Lower leg skin (tissue), 4 donors: ENCODE results near the gene F3. TPM values are rescaled to one million over a fixed set of nuclear protein-coding genes. Genes with fewer than 3 reads are reported as not detected.

ENCODE experiments used
- DNase-seq, 2 donors: peaks; one replicate each; pipeline ENCODE4 v3.0.0-alpha.2; 2019; ENCODE audit warnings: low spot score in 2 of 2
- H3K4me3 ChIP-seq: fragments of 200-600 bp; sonication (generic); 2 replicates; pipeline ENCODE4 v1.5.1; 2017; ENCODE audit warnings: mild to moderate bottlenecking, low read depth; ENCODE audit not compliant: poor library complexity, severe bottlenecking
- POLR2A ChIP-seq, 2 donors: fragments of 450-650 bp; IDR thresholded peaks; one replicate each; pipeline ENCODE4 v1.6.1; 2016 to 2017; ENCODE audit warnings: antibody characterized with exemption in 2 of 2, mild to moderate bottlenecking in 1 of 2, moderate library complexity in 1 of 2
- WGBS, 2 donors: methylation state at CpG; one replicate each; pipeline ENCODE4 v1.1.5; 2018; 5-methylcytosine and 5-hydroxymethylcytosine counted together
- intact Hi-C: fragments of 100-400 bp; cut with DNase I; formaldehyde crosslinking; loops from one replicate; pipeline ENCODE4 v1.15.0; 2023; ENCODE audit warnings: low total_unique reads
- total RNA-seq, 4 donors: library from RNA; depleted of rRNA; stranded (reverse); fragments of >200 nt; gene quantifications; one replicate each; pipeline ENCODE4 v1.1.0, GENCODE V29; 2016
- TF ChIP-seq, protein P1 (sequence below), 3 donors: fragments of 450-650 bp; IDR thresholded peaks; one replicate each; pipeline ENCODE4 v1.5.1; 2016; ENCODE audit warnings: antibody characterized with exemption in 3 of 3, mild to moderate bottlenecking in 3 of 3, moderate library complexity in 2 of 3

F3 gene
- total RNA-seq, 4 donors from 2014 or later, result 69.2 to 129 (median 85.9) TPM

DNA sequence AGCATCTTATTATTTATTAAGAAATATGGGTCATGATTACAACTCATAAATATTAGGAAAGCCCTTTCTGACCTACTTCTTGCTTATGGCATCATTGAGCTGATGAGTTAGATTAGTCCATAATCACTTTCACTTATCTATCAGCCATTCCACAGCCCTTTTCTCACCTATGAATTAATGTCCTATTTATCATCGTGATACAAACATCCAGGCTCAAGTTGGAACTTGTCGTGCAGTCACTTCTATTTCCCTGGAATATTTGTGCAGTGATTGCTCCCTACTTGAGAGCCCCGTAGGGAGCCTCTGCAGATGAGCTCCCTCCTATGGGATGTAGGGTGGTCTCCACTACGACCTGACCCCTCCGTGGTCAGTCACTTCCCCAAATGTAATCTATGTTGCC, 8.1 kb upstream of the F3 start:
- TF ChIP-seq, protein P1, sequence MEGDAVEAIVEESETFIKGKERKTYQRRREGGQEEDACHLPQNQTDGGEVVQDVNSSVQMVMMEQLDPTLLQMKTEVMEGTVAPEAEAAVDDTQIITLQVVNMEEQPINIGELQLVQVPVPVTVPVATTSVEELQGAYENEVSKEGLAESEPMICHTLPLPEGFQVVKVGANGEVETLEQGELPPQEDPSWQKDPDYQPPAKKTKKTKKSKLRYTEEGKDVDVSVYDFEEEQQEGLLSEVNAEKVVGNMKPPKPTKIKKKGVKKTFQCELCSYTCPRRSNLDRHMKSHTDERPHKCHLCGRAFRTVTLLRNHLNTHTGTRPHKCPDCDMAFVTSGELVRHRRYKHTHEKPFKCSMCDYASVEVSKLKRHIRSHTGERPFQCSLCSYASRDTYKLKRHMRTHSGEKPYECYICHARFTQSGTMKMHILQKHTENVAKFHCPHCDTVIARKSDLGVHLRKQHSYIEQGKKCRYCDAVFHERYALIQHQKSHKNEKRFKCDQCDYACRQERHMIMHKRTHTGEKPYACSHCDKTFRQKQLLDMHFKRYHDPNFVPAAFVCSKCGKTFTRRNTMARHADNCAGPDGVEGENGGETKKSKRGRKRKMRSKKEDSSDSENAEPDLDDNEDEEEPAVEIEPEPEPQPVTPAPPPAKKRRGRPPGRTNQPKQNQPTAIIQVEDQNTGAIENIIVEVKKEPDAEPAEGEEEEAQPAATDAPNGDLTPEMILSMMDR (IDR thresholded peaks at IDR 0.05), result no peak
- no peak for TF ChIP-seq POLR2A (IDR thresholded peaks at IDR 0.05)
- WGBS, 2 donors, result 56 to 70% methylated on average over 5 of the region's 5 CpGs
- intact Hi-C loops, result no loop called here
- DNase-seq, result no peak
- H3K4me3 ChIP-seq, result no peak overlapping the region

GRCh38 chr1:94544706-94545490, 3.3 kb upstream of the F3 start:
- intact Hi-C loops, result no loop called here
- no peak for TF ChIP-seq POLR2A (IDR thresholded peaks at IDR 0.05)
- TF ChIP-seq, protein P1 (IDR thresholded peaks at IDR 0.05), result no peak
- no peak for DNase-seq
- 71 to 72% methylated on average over 4 of the region's 4 CpGs for WGBS, 2 donors
- H3K4me3 ChIP-seq, result no peak overlapping the region

GRCh38 chr1:94543893-94544635, 2.5 kb upstream of the F3 start:
- intact Hi-C loops, result no loop called here
- no peak for TF ChIP-seq POLR2A (IDR thresholded peaks at IDR 0.05)
- TF ChIP-seq, protein P1 (IDR thresholded peaks at IDR 0.05), result no peak
- no peak for DNase-seq
- 78 to 80% methylated on average over 4 of the region's 4 CpGs for WGBS, 2 donors
- no peak overlapping the region for H3K4me3 ChIP-seq

GRCh38 chr1:94543001-94543400, 1.4 kb upstream of the F3 start:
- no peak overlapping the region for H3K4me3 ChIP-seq
- DNase-seq, result no peak
- 7 to 16% methylated on average over 1 of the region's 1 CpG for WGBS, 2 donors
- intact Hi-C loops, result no loop called here
- TF ChIP-seq, protein P1 (IDR thresholded peaks at IDR 0.05), result no peak
- no peak for TF ChIP-seq POLR2A (IDR thresholded peaks at IDR 0.05)

DNA sequence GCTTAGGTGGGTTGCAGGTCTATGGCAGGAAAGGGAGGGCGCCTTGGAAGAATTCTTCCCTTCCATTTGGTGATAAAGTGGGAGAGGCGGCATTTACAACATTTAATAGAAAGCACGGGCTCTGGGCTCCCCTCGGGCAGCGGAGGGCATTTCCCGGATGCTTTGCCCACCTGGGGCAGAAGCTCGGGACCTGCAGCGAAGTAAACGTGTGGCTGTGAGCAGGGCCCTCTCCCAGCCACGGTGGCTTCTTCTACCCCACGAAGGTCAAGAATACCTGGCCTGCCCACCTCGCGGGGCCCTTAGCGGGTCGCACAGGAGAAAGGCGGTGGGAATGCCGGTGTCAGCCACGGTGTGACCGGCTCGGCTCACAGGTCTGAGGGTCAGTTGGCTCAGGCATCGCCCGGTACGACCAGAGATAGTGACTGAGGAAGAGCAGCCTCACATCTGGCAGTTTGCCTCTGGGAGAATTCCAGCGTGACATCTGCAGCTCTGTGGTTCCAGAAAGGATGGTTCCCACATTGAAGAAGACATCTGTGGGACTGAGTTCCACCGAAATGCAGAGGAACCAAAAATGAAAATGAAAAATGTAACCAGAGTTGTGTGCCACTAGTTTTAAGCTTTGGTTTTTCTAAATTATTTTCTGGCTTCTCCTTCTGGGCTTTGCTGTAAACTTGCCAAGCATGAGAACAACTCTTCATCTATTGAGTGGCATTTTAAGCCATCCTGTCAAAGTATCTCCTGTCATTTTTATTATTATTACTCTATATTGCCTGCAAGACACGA, 720 bp upstream of the F3 start:
- intact Hi-C loops, result no loop called here
- TF ChIP-seq, protein P1 (IDR thresholded peaks at IDR 0.05), result no peak
- TF ChIP-seq POLR2A (IDR thresholded peaks at IDR 0.05), result no peak
- 0 to 2% methylated on average over 20 to 24 of the region's 26 CpGs for WGBS, 2 donors
- peak; percentile 56 to 89 for DNase-seq
- H3K4me3 ChIP-seq, result peak overlapping the region; percentile 75
